BE2C (cell line): ENCODE measurements around the gene ATP2C2.

Experiments
- DNase-seq: peaks from one replicate; pipeline ENCODE4 v3.0.0-alpha.2; 2020
- H3K27me3 ChIP-seq: fragments of 250-450 bp; sonication (Bioruptor Pico); 2 replicates; pipeline ENCODE4 v1.5.1; 2020; ENCODE audit warnings: mild to moderate bottlenecking
- H3K36me3 ChIP-seq: fragments of 250-450 bp; sonication (Bioruptor Pico); 2 replicates; pipeline ENCODE4 v1.5.1; 2020; ENCODE audit warnings: mild to moderate bottlenecking
- H3K4me1 ChIP-seq: fragments of 250-450 bp; sonication (Bioruptor Pico); 2 replicates; pipeline ENCODE4 v1.5.1; 2020
- H3K4me3 ChIP-seq: 2 replicates; pipeline ENCODE4 v1.5.1; 2011; ENCODE audit warnings: low read depth, low read length
- H3K9me3 ChIP-seq: fragments of 250-450 bp; sonication (Bioruptor Pico); 2 replicates; pipeline ENCODE4 v1.5.1; 2020
- TF ChIP-seq, protein P1 (sequence below): IDR thresholded peaks from 2 replicates; pipeline ENCODE4 v1.5.1; 2012; ENCODE audit warnings: mild to moderate bottlenecking, low read depth, low read length

The ATP2C2 gene

DNA sequence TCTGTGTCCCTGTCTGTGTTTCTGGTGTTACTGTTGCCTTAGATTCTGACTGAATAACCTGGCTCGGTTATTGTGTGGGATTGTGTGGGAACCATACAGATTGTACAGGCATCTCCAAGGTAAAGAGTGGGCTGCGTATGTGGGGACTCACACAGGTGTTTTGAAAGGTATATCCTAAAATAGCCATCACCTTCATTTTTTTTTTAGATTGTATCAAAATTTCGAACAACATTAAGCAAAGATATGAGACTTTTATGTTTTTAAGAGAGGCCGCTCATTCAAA, 53.5 kb downstream of the ATP2C2 start:
- H3K36me3 ChIP-seq, result no peaks in the 10 kb centered on the region
- no peaks in the 10 kb centered on the region for H3K9me3 ChIP-seq
- DNase-seq, result no peak
- H3K27me3 ChIP-seq, result peaks cover 33% of the 10 kb centered on the region
- TF ChIP-seq, protein P1, sequence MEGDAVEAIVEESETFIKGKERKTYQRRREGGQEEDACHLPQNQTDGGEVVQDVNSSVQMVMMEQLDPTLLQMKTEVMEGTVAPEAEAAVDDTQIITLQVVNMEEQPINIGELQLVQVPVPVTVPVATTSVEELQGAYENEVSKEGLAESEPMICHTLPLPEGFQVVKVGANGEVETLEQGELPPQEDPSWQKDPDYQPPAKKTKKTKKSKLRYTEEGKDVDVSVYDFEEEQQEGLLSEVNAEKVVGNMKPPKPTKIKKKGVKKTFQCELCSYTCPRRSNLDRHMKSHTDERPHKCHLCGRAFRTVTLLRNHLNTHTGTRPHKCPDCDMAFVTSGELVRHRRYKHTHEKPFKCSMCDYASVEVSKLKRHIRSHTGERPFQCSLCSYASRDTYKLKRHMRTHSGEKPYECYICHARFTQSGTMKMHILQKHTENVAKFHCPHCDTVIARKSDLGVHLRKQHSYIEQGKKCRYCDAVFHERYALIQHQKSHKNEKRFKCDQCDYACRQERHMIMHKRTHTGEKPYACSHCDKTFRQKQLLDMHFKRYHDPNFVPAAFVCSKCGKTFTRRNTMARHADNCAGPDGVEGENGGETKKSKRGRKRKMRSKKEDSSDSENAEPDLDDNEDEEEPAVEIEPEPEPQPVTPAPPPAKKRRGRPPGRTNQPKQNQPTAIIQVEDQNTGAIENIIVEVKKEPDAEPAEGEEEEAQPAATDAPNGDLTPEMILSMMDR, result no peak
- no peaks in the 10 kb centered on the region for H3K4me1 ChIP-seq
- no peak overlapping the region for H3K4me3 ChIP-seq

DNA sequence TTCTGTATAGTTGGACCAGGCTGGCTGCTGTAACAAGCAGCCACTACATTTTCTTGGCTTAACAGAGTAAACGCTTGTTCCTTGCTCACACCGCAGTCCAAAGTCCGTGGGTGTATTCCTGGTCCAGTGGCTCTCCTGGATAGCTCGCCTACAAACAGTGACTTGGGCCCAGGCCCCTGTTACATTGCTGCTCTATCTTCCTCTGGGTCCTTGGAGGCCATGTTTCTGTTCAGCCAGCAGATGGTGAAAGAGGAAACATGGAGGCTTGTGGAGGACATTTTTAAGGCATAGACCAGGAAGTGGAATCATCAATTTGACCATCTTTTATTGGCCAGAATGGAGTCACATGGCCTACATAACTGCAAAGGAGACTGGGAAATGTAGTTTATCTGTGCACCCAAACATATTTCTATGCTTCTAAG, 55.1 kb downstream of the ATP2C2 start:
- H3K4me1 ChIP-seq, result no peaks in the 10 kb centered on the region
- peaks cover 34% of the 10 kb centered on the region for H3K27me3 ChIP-seq
- no peak for DNase-seq
- H3K9me3 ChIP-seq, result no peaks in the 10 kb centered on the region
- no peaks in the 10 kb centered on the region for H3K36me3 ChIP-seq
- TF ChIP-seq, protein P1, result peak; percentile 11; the same call in 1 of the 2 replicates
- H3K4me3 ChIP-seq, result no peak overlapping the region

DNA sequence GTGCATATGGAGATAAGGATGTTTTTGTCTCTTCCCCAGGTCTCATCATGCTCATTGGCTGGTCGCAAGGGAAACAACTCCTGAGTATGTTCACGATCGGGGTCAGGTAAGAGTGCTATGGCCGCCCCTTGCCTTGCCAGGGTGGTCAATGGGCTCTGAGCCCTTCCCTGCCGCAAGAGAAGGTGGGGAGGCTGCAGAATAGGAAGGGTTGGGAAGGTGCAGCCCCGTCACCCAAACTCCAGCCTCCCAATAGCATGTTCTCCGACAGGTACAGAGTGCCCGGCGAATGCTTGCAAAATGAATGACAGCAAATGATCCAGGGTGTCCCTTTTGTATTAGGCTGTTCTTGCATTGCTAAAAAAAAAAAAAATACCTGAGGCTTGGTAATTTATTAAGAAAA, 57.4 kb downstream of the ATP2C2 start:
- TF ChIP-seq, protein P1, result no peak
- no peaks in the 10 kb centered on the region for H3K9me3 ChIP-seq
- no peaks in the 10 kb centered on the region for H3K36me3 ChIP-seq
- H3K27me3 ChIP-seq, result peaks cover 49% of the 10 kb centered on the region
- no peak overlapping the region for H3K4me3 ChIP-seq
- no peak for DNase-seq
- H3K4me1 ChIP-seq, result no peaks in the 10 kb centered on the region

DNA sequence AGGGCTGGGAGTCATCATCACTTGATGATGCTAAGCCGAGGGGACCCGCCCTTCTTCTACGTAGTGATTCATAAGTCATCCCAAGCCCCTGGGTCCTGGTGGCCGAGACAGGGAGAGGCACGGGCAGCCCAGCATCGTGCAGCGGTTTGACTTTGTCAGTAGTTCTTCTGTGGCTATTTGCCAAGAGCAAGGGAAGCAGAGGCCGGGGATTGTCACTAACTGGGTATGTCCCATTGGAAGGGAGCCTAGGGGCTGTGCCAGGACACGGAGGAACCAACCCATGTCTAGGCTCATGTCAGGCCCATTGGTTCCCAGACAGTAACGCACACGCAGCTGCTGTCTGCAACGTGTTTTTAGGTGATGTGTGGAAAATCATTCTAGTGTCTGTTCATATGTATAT, 58.5 kb downstream of the ATP2C2 start:
- H3K36me3 ChIP-seq, result no peaks in the 10 kb centered on the region
- TF ChIP-seq, protein P1, result no peak
- H3K27me3 ChIP-seq, result peaks cover 60% of the 10 kb centered on the region
- no peak for DNase-seq
- no peaks in the 10 kb centered on the region for H3K9me3 ChIP-seq
- H3K4me1 ChIP-seq, result no peaks in the 10 kb centered on the region
- H3K4me3 ChIP-seq, result no peak overlapping the region

DNA sequence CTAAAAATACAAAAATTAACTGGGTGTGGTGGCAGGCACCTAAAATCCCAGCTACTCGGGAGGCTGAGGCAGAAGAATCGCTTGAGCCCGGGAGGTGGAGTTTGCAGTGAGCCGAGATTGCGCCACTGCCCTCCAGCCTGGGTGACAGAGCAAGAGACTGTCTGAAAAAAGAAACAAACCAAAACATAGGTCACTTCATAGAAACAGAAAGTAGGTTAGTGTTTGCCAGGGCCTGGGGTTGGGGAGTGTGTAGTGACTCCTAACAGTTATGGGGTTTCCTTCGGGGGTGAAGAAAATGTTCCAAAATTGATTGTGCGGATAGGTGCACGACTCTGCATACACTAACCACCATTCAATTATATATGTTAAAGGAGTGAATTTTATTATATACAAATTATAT, 59.2 kb downstream of the ATP2C2 start:
- peaks cover 68% of the 10 kb centered on the region for H3K27me3 ChIP-seq

DNA sequence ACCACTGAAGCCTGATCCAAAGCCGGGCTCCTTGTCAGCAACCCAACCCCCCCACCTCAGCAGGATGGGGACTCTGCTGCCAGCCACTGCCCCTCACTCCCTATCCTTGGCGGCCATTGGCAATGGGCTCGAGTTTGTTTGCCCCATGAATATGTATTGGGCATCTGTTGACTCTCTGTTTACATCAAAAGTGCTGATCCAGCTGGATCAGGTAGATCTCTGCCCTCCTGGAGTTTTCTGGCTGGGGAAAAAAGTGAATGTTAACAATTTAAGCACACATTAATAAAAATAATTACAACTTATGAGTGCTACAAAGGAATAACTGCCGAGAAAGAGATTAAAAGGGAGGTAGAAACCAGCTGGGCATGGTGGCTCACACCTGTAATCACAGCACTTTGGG, 62.5 kb downstream of the ATP2C2 start:
- no peak for DNase-seq
- Histone ChIP-seq H3K27me3 (peaks cover 69% of the 10 kb centered on the region), H3K9me3 (no peaks in the 10 kb centered on the region), H3K4me1 (no peaks in the 10 kb centered on the region), H3K36me3 (no peaks in the 10 kb centered on the region), H3K4me3 (no peak overlapping the region)
- TF ChIP-seq, protein P1, result no peak

More for the DNA sequence above, 59.2 kb downstream of the ATP2C2 start:
- no peaks in the 10 kb centered on the region for H3K9me3 ChIP-seq
- no peak for DNase-seq
- no peaks in the 10 kb centered on the region for H3K4me1 ChIP-seq
- TF ChIP-seq, protein P1, result no peak
- H3K36me3 ChIP-seq, result no peaks in the 10 kb centered on the region
- H3K4me3 ChIP-seq, result no peak overlapping the region
